CD4-positive, alpha-beta T cell (primary cell): ENCODE measurements around the gene DZIP1. TPM values are rescaled to one million over a fixed set of nuclear protein-coding genes. Genes with fewer than 3 reads are reported as not detected.
"Not testable (repeated sequence)": the region's sequence is repeated elsewhere in the genome, so short reads cannot be mapped to it uniquely, and the experiment has no call there.

ENCODE experiments used
- ATAC-seq: fragments of 200-7000 bp; cut with Tn5 transposase; one replicate; pipeline ENCODE4 v1.10.0; 2022; ENCODE audit warnings: mild to moderate bottlenecking; ENCODE audit not compliant: poor library complexity
- CTCF ChIA-PET: fragments of 350-600 bp; sonication (Branson Sonifier 250); formaldehyde crosslinking; loops from one replicate; lab custom pipeline; 2021; ENCODE audit warnings: antibody characterized with exemption, inconsistent platforms; lab: Charles Lee
- POLR2A ChIA-PET: fragments of 350-600 bp; sonication (Branson Sonifier 250); formaldehyde crosslinking; loops from one replicate; lab custom pipeline; 2021; ENCODE audit warnings: antibody characterized with exemption, inconsistent platforms; lab: Charles Lee
- DNase-seq, 14 experiments: peaks; one replicate each; pipeline ENCODE4 v3.0.0-alpha.2; 2013 to 2020; ENCODE audit warnings: mixed read lengths in 2 of 14
- H3K27ac ChIP-seq, 2 donors: one replicate each; pipeline versions ENCODE4 v1.5.1 to v1.7.0; 2013; ENCODE audit warnings: low read length in 2 of 2, low read depth in 1 of 2, mild to moderate bottlenecking in 1 of 2
- H3K27me3 ChIP-seq, 2 experiments: 1 replicate in 1 of 2; 2 replicates in 1 of 2; pipeline versions ENCODE4 v1.6.1 to v1.7.0; 2013; ENCODE audit warnings: low read length in 2 of 2, control low read depth in 1 of 2, mild to moderate bottlenecking in 1 of 2, moderate library complexity in 1 of 2; ENCODE audit not compliant: insufficient read depth in 2 of 2, control insufficient read depth in 1 of 2
- H3K36me3 ChIP-seq: one replicate; pipeline ENCODE4 v1.6.1; 2013; ENCODE audit warnings: low read length, control low read depth; ENCODE audit not compliant: insufficient read depth
- H3K4me1 ChIP-seq: one replicate; pipeline ENCODE4 v1.6.1; 2013; ENCODE audit warnings: low read length, control low read depth; ENCODE audit not compliant: insufficient read depth
- H3K4me3 ChIP-seq: one replicate; pipeline ENCODE4 v1.5.1; 2013; ENCODE audit warnings: mild to moderate bottlenecking, low read length, moderate library complexity
- H3K9me3 ChIP-seq, 2 experiments: 1 replicate in 1 of 2; 2 replicates in 1 of 2; pipeline versions ENCODE4 v1.6.1 to v1.7.0; 2013; ENCODE audit warnings: low read length in 2 of 2, mild to moderate bottlenecking in 2 of 2, control low read depth in 1 of 2, moderate library complexity in 1 of 2; ENCODE audit not compliant: control insufficient read depth in 1 of 2, insufficient read depth in 1 of 2
- H3K27ac Mint-ChIP-seq: one replicate; pipeline ENCODE4 v1.8.0; 2020; ENCODE audit warnings: mixed read lengths
- H3K27me3 Mint-ChIP-seq: one replicate; pipeline ENCODE4 v1.8.0; 2021; ENCODE audit warnings: mixed read lengths
- H3K36me3 Mint-ChIP-seq: one replicate; pipeline ENCODE4 v1.8.0; 2021; ENCODE audit warnings: low read depth, mixed read lengths
- H3K4me1 Mint-ChIP-seq: one replicate; pipeline ENCODE4 v1.8.0; 2021; ENCODE audit warnings: low read depth, mixed read lengths
- H3K4me3 Mint-ChIP-seq: one replicate; pipeline ENCODE4 v1.8.0; 2020; ENCODE audit warnings: mild to moderate bottlenecking, mixed read lengths
- H3K9me3 Mint-ChIP-seq: one replicate; pipeline ENCODE4 v1.8.0; 2020; ENCODE audit warnings: mixed read lengths
- CTCF ChIP-seq: fragments of 200-600 bp; IDR thresholded peaks from one replicate; pipeline ENCODE4 v1.8.0; 2022; ENCODE audit warnings: antibody characterized with exemption, mild to moderate bottlenecking
- intact Hi-C, 2 experiments: fragments of 100-400 bp; cut with DNase I in 1 of 2; cut with micrococcal nuclease in 1 of 2; formaldehyde crosslinking; loops; one replicate each; pipeline versions ENCODE4 v1.15.1 to v1.9.0; 2023 to 2025; cut with DNase I, micrococcal nuclease
- polyA plus RNA-seq, 2 donors: library from polyadenylated mRNA; unstranded; fragments of 120-200 nt; gene quantifications; one replicate each; pipeline ENCODE4 v1.2.1, GENCODE V29; 2013
- total RNA-seq, 174 experiments: library from RNA in 2 of 174; stranded (reverse) in 2 of 174; gene quantifications; one replicate each; pipeline ENCODE4 v1.2.3 and lab custom pipeline; 2021 to 2026

Gene DZIP1, protein sequence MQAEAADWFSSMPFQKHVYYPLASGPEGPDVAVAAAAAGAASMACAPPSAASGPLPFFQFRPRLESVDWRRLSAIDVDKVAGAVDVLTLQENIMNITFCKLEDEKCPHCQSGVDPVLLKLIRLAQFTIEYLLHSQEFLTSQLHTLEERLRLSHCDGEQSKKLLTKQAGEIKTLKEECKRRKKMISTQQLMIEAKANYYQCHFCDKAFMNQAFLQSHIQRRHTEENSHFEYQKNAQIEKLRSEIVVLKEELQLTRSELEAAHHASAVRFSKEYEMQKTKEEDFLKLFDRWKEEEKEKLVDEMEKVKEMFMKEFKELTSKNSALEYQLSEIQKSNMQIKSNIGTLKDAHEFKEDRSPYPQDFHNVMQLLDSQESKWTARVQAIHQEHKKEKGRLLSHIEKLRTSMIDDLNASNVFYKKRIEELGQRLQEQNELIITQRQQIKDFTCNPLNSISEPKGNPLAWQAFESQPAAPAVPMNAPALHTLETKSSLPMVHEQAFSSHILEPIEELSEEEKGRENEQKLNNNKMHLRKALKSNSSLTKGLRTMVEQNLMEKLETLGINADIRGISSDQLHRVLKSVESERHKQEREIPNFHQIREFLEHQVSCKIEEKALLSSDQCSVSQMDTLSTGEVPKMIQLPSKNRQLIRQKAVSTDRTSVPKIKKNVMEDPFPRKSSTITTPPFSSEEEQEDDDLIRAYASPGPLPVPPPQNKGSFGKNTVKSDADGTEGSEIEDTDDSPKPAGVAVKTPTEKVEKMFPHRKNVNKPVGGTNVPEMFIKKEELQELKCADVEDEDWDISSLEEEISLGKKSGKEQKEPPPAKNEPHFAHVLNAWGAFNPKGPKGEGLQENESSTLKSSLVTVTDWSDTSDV
- not detected for total RNA-seq
- not detected for polyA plus RNA-seq (2013, experiment 1 of 2)
- polyA plus RNA-seq (2013, experiment 2 of 2) = 0.59 TPM
- total RNA-seq (lab: John Stamatoyannopoulos, UW) = 0 to 0.80 (median 0) reads per million in 172 experiments

- no peaks in the 10 kb centered on the region for H3K36me3 ChIP-seq
- no peak within 1 kb of the TSS for H3K27ac ChIP-seq
- H3K27me3 Mint-ChIP-seq = peaks cover 47% of the 10 kb centered on the region
- no peaks in the 10 kb centered on the region for H3K9me3 Mint-ChIP-seq
- H3K4me1 ChIP-seq = peaks cover 13% of the 10 kb centered on the region
- POLR2A ChIA-PET = no interaction called here
- intact Hi-C loops = no loop called here
- H3K27ac Mint-ChIP-seq = no peak within 1 kb of the TSS
- ATAC-seq (no peak), DNase-seq (peak in 1 of 14 experiments; percentile 3)
- peaks cover 5% of the 10 kb centered on the region for H3K4me1 Mint-ChIP-seq
- peaks cover 24 to 41% of the 10 kb centered on the region in 2 experiments for H3K27me3 ChIP-seq
- H3K4me3 Mint-ChIP-seq = peak within 1 kb of the TSS; percentile 34
- no peak within 1 kb of the TSS for H3K4me3 ChIP-seq
- peaks cover 0 to 13% of the 10 kb centered on the region in 2 experiments for H3K9me3 ChIP-seq
- H3K36me3 Mint-ChIP-seq = no peaks in the 10 kb centered on the region
- CTCF ChIA-PET = no interaction called here
- TF ChIP-seq CTCF = no peak
Measured at GRCh38 chr13:95644601-95645052, at the start of gene DZIP1. Gene DZIP1 (minus strand): TSS chr13:95644706. CDS start chr13:95642029, 2,677 bp downstream.

DNA sequence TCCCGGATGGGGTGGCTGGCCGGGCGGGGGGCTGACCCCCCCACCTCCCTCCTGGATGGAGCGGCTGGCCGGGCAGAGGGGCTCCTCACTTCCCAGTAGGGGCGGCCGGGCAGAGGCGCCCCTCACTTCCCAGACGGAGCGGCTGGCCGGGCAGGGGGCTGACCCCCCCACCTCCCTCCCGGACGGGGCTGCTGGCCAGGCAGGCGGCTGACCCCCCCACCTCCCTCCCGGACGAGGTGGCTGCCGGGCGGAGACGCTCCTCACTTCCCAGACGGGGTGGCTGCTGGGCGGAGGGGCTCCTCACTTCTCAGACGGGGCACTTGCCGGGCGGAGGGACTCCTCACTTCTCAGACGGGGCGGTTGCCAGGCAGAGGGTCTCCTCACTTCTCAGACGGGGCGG, 46.5 kb upstream of the DZIP1 start:
- H3K27ac ChIP-seq, ATAC-seq, H3K9me3 ChIP-seq, POLR2A ChIA-PET, DNase-seq, CTCF ChIA-PET, H3K27me3 ChIP-seq, H3K36me3 ChIP-seq, intact Hi-C loops, H3K27ac Mint-ChIP-seq, H3K4me3 Mint-ChIP-seq, H3K4me1 ChIP-seq, H3K27me3 Mint-ChIP-seq, H3K4me3 ChIP-seq: not testable (repeated sequence)
- peaks cover 27% of the 10 kb centered on the region for H3K9me3 Mint-ChIP-seq
- H3K4me1 Mint-ChIP-seq = peaks cover 36% of the 10 kb centered on the region
- peaks cover 34% of the 10 kb centered on the region for H3K36me3 Mint-ChIP-seq

- H3K9me3 Mint-ChIP-seq = peaks cover 28% of the 10 kb centered on the region
- H3K27ac Mint-ChIP-seq = no peak overlapping the region
- H3K27me3 Mint-ChIP-seq = no peaks in the 10 kb centered on the region
Measured at GRCh38 chr13:95689582-95689926, 45.0 kb upstream of the DZIP1 start.

DNA sequence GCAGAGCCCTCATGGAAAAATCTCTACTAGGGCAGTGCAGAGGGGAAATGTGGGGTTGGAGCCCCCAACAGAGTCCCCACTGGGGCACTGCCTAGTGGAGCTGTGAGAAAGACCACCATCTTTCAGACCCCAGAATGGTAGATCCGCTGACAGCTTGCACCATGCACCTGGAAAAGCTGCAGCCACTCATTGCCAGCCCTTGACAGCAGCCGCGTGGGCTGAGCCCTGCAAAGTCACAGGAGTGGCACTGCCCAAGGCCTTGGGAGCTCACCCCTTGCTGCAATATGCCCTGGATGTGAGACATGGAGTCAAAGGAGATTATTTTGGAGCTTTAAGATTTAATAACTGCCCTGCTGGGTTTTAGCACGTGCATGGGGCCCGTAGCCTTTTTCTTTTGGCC, 40.5 kb upstream of the DZIP1 start:
- H3K27me3 Mint-ChIP-seq, H3K27ac ChIP-seq, H3K4me3 Mint-ChIP-seq, H3K27ac Mint-ChIP-seq, H3K36me3 ChIP-seq, H3K4me3 ChIP-seq, ATAC-seq, DNase-seq, CTCF ChIA-PET, H3K27me3 ChIP-seq: not testable (repeated sequence)
- H3K4me1 Mint-ChIP-seq = peaks cover 89% of the 10 kb centered on the region
- intact Hi-C loops = loop anchor here in 1 of 2 experiments (5.0 kb wide), 2 partner anchors 493 to 508 kb away; no protein-coding TSS in a partner anchor
- POLR2A ChIA-PET = interaction anchor here (1.1 to 1.2 kb wide), 2 partner anchors 8 to 11 kb away, joined by 3 read pairs; partner anchors contain the start of gene DNAJC3
- H3K9me3 ChIP-seq = peaks cover 5 to 19% of the 10 kb centered on the region in 2 experiments
- H3K9me3 Mint-ChIP-seq = peaks cover 30% of the 10 kb centered on the region
- H3K36me3 Mint-ChIP-seq = peaks cover 57% of the 10 kb centered on the region
- peaks cover 14% of the 10 kb centered on the region for H3K4me1 ChIP-seq

More at GRCh38 chr13:95689582-95689926, 45.0 kb upstream of the DZIP1 start:
- Mint-ChIP-seq H3K4me1 (peaks cover 47% of the 10 kb centered on the region), H3K4me3 (no peak overlapping the region), H3K36me3 (peaks cover 43% of the 10 kb centered on the region)
- TF ChIP-seq CTCF = no peak
- ChIA-PET POLR2A (no interaction called here), CTCF (no interaction called here)
- Histone ChIP-seq H3K27me3 (no peaks in the 10 kb centered on the region), H3K36me3 (no peaks in the 10 kb centered on the region), H3K4me3 (no peak overlapping the region), H3K27ac (no peak overlapping the region), H3K9me3 (peaks cover 5 to 18% of the 10 kb centered on the region in 2 experiments), H3K4me1 (peaks cover 10% of the 10 kb centered on the region)
- no peak for ATAC-seq
- DNase-seq = no peak
- intact Hi-C loops = no loop called here
